K562 (cell line): ENCODE results near the gene TRIP6. TPM values are rescaled to one million over a fixed set of nuclear protein-coding genes. Genes with fewer than 3 reads are reported as not detected.
A peak's percentile ranks its signal among the peaks of the same experiment; 100 is the strongest.

Experiments used
- CBX1 ChIP-seq: sonication (generic); IDR thresholded peaks from 2 replicates; pipeline ENCODE4 v1.6.1; 2016; ENCODE audit warnings: antibody characterized with exemption, low read depth, mild to moderate bottlenecking
- ETV6 ChIP-seq, 3 experiments: fragments of 150-350 bp in 1 of 3; sonication (generic) in 1 of 3; formaldehyde crosslinking in 1 of 3; IDR thresholded peaks; 2 replicates each; pipeline versions ENCODE4 v1.6.1 to v1.8.0; 2014 to 2022; ENCODE audit warnings: borderline replicate concordance in 2 of 3, low read depth in 2 of 3, antibody characterized with exemption in 1 of 3, low read length in 1 of 3, mild to moderate bottlenecking in 1 of 3, missing genetic modification reagents in 1 of 3
- FOXA1 ChIP-seq: fragments of 450-650 bp; IDR thresholded peaks from 2 replicates; pipeline ENCODE4 v1.6.1; 2016; ENCODE audit warnings: mild to moderate bottlenecking, borderline replicate concordance
- FOXP1 ChIP-seq: sonication (generic); formaldehyde crosslinking; IDR thresholded peaks from 2 replicates; pipeline ENCODE4 v1.8.0; 2022; ENCODE audit warnings: mild to moderate bottlenecking, missing genetic modification reagents
- GTF2A2 ChIP-seq: IDR thresholded peaks from 2 replicates; pipeline ENCODE4 v1.6.1; 2016; ENCODE audit warnings: mild to moderate bottlenecking, missing genetic modification characterization, missing compliant biosample characterization
- MIER1 ChIP-seq: fragments of 450-650 bp; IDR thresholded peaks from 2 replicates; pipeline ENCODE4 v1.6.1; 2016; ENCODE audit warnings: antibody characterized with exemption, mild to moderate bottlenecking, low read depth
- NCOA1 ChIP-seq: fragments of 450-650 bp; IDR thresholded peaks from 2 replicates; pipeline ENCODE4 v1.6.1; 2016; ENCODE audit warnings: low read depth
- NFIC ChIP-seq: fragments of 450-650 bp; IDR thresholded peaks from 2 replicates; pipeline ENCODE4 v1.6.1; 2017; ENCODE audit warnings: mild to moderate bottlenecking, inconsistent platforms
- PHTF2 ChIP-seq: fragments of 250-450 bp; sonication (Bioruptor Pico); IDR thresholded peaks from 2 replicates; pipeline ENCODE4 v1.5.0; 2021; ENCODE audit warnings: mild to moderate bottlenecking
- POLR2AphosphoS2 ChIP-seq: IDR thresholded peaks from 2 replicates; pipeline ENCODE4 v1.6.1; 2012; ENCODE audit warnings: low read length, improper control_type of control experiment
- POLR3G ChIP-seq: IDR thresholded peaks from 2 replicates; pipeline ENCODE4 v1.6.1; 2011; ENCODE audit not compliant: insufficient read length, insufficient replicate concordance; ENCODE audit errors: extremely low read depth
- RAD51 ChIP-seq: fragments of 450-650 bp; IDR thresholded peaks from 2 replicates; pipeline ENCODE4 v1.7.1; 2016; ENCODE audit warnings: low read depth, mild to moderate bottlenecking, borderline replicate concordance
- RBBP5 ChIP-seq: fragments of 200-600 bp; sonication (generic); IDR thresholded peaks from 2 replicates; pipeline ENCODE4 v1.6.1; 2012; ENCODE audit warnings: borderline replicate concordance, mild to moderate bottlenecking, low read length, control low read depth, inconsistent platforms; ENCODE audit not compliant: insufficient read depth, poor library complexity, severe bottlenecking
- RFX1 ChIP-seq: fragments of 450-650 bp; IDR thresholded peaks from 2 replicates; pipeline ENCODE4 v1.6.1; 2016; ENCODE audit warnings: mild to moderate bottlenecking, moderate library complexity
- SIRT6 ChIP-seq: IDR thresholded peaks from one replicate; pipeline ENCODE4 v1.6.1; 2012; ENCODE audit warnings: low read depth, mild to moderate bottlenecking, control low read depth, inconsistent platforms, low read length, moderate library complexity
- SMAD4 ChIP-seq: fragments of 250-450 bp; sonication (Bioruptor Pico); conservative IDR thresholded peaks from 2 replicates; pipeline ENCODE4 v1.8.0; 2021; ENCODE audit warnings: inconsistent platforms, mild to moderate bottlenecking, moderate library complexity
- SMARCA4 ChIP-seq: fragments of 450-650 bp; IDR thresholded peaks from 2 replicates; pipeline ENCODE4 v1.6.1; 2016
- SP1 ChIP-seq: sonication (generic); formaldehyde crosslinking; IDR thresholded peaks from 2 replicates; pipeline ENCODE4 v1.8.1; 2022; ENCODE audit warnings: mild to moderate bottlenecking, missing genetic modification reagents
- TCF3 ChIP-seq: sonication (generic); formaldehyde crosslinking; IDR thresholded peaks from 2 replicates; pipeline ENCODE4 v1.4.0; 2020; ENCODE audit warnings: mild to moderate bottlenecking, missing genetic modification reagents
- ZC3H11A ChIP-seq: IDR thresholded peaks from 2 replicates; pipeline ENCODE4 v1.6.1; 2012; ENCODE audit warnings: low read depth, low read length, improper control_type of control experiment
- ZEB2 ChIP-seq: fragments of 450-650 bp; IDR thresholded peaks from 2 replicates; pipeline ENCODE4 v1.6.1; 2016
- ZNF224 ChIP-seq: sonication (generic); formaldehyde crosslinking; IDR thresholded peaks from 2 replicates; pipeline ENCODE4 v1.8.0; 2022; ENCODE audit warnings: mild to moderate bottlenecking, missing genetic modification reagents
- ZSCAN29 ChIP-seq: fragments of 450-650 bp; IDR thresholded peaks from 2 replicates; pipeline ENCODE4 v1.6.1; 2017
- polyA plus RNA-seq, 8 experiments: library from polyadenylated mRNA; depleted of rRNA in 4 of 8; stranded (reverse) in 5 of 8; unstranded in 3 of 8; fragments of >200 nt; fragmentation: Nextera tagmentation in 2 of 8; fragmentation: Illumina TruSeq in 1 of 8; extraction: Ambion mirVana in 2 of 8; extraction: Trizol in 1 of 8; gene quantifications; 2 replicates each; pipeline versions ENCODE4 v1.2.1 to v1.2.3, GENCODE V29; 2011 to 2014; ENCODE audit warnings: inconsistent platforms in 1 of 8, missing spikeins in 1 of 8
- total RNA-seq, 7 experiments: library from RNA; depleted of rRNA in 6 of 7; stranded (reverse); fragments of >200 nt in 6 of 7; fragmentation: Illumina TruSeq in 2 of 7; extraction: Trizol in 2 of 7; gene quantifications; 2 replicates each; pipeline versions ENCODE4 v1.2.1 to v1.2.3, GENCODE V29; 2011 to 2021; ENCODE audit warnings: low replicate concordance in 1 of 7
- TF ChIP-seq, protein P1 (sequence below): sonication (generic); formaldehyde crosslinking; IDR thresholded peaks from 2 replicates; pipeline ENCODE4 v1.8.0; 2022; ENCODE audit warnings: missing genetic modification reagents, mild to moderate bottlenecking, borderline replicate concordance
- TF ChIP-seq, protein P2 (sequence below): sonication (generic); formaldehyde crosslinking; IDR thresholded peaks from 2 replicates; pipeline ENCODE4 v1.8.0; 2022; ENCODE audit warnings: missing genetic modification reagents, mild to moderate bottlenecking, borderline replicate concordance
- TF ChIP-seq, protein P3 (sequence below), 2 experiments: fragments of 200-800 bp in 1 of 2; sonication (Bioruptor generic) in 1 of 2; sonication (generic) in 1 of 2; formaldehyde crosslinking in 1 of 2; IDR thresholded peaks in 1 of 2; conservative IDR thresholded peaks in 1 of 2; 2 replicates each; pipeline versions ENCODE4 v1.5.0 to v1.6.1; 2016 to 2020; ENCODE audit warnings: missing compliant biosample characterization in 1 of 2, missing genetic modification characterization in 1 of 2, missing genetic modification reagents in 1 of 2

Gene TRIP6
- total and polyA plus RNA-seq, 9 of the 15 experiments (the other 6 are each of a cell fraction or from before 2014, with no cell fraction given) = 5.9 to 141 (median 54.0) TPM

DNA sequence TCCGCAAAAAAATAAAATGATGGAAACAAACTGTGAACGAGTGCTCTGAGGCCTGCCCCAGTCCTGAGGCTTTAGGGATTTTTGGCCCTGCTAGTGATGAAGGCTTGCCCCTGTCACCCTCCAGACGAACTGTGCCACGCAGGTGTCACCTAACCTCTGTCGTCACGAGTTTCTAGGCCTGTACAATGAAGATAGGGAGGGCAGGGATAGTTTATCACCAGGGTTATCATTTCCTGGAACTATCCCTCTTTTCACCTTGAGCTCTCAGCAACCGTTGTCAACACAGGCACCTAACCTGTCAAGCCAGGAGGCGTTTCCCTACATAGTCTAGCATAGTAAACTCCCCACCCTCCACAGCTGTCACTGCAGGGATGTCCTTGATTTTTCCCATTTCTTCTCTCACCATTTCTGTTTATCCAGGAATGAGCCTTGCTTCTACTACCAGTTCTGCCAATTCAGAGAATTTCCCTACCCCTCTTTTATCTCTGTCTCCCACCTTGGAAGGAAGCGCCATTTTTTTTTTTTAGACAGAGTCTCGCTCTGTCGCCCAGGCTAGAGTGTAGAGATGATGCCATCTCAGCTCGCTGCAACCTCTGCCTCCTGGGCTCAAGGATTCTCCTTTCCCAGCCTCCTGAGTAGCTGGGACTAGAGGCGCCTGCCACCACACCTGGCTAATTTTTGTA, 30.7 kb downstream of the TRIP6 start (continued):
- TF ChIP-seq RFX1 (no peak), SP1 (CRISPR knock-in tag) (no peak), NCOA1 (no peak; the same call in 1 of the 2 replicates), MIER1 (no peak), ZEB2 (peak; percentile 69; the same call in 1 of the 2 replicates), POLR2AphosphoS2 (no peak), RAD51 (no peak), POLR3G (no peak), PHTF2 (CRISPR knock-in tag) (no peak), RBBP5 (no peak), GTF2A2 (tag) (no peak), SMARCA4 (peak; percentile 80), ZC3H11A (no peak), ZSCAN29 (no peak), SIRT6 (no peak), SMAD4 (CRISPR knock-in tag) (0 out of 2 replicates have a peak, but pooled peaks have one; percentile 5), FOXP1 (no peak), NFIC (peak; percentile 57), ETV6 (IDR thresholded peaks at IDR 0.05; ENCODE audit: borderline replicate concordance in 1 of 2, low read depth in 2 of 2, low read length in 1 of 2) (no peak), ETV6 (CRISPR knock-in tag; IDR thresholded peaks at IDR 0.05; ENCODE audit: borderline replicate concordance) (no peak), TCF3 (CRISPR knock-in tag) (peak; percentile 79), CBX1 (no peak), FOXA1 (no peak), ZNF224 (CRISPR knock-in tag) (no peak)
- TF ChIP-seq, protein P1, sequence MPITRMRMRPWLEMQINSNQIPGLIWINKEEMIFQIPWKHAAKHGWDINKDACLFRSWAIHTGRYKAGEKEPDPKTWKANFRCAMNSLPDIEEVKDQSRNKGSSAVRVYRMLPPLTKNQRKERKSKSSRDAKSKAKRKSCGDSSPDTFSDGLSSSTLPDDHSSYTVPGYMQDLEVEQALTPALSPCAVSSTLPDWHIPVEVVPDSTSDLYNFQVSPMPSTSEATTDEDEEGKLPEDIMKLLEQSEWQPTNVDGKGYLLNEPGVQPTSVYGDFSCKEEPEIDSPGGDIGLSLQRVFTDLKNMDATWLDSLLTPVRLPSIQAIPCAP (CRISPR knock-in tag) = no peak
- TF ChIP-seq, protein P2, sequence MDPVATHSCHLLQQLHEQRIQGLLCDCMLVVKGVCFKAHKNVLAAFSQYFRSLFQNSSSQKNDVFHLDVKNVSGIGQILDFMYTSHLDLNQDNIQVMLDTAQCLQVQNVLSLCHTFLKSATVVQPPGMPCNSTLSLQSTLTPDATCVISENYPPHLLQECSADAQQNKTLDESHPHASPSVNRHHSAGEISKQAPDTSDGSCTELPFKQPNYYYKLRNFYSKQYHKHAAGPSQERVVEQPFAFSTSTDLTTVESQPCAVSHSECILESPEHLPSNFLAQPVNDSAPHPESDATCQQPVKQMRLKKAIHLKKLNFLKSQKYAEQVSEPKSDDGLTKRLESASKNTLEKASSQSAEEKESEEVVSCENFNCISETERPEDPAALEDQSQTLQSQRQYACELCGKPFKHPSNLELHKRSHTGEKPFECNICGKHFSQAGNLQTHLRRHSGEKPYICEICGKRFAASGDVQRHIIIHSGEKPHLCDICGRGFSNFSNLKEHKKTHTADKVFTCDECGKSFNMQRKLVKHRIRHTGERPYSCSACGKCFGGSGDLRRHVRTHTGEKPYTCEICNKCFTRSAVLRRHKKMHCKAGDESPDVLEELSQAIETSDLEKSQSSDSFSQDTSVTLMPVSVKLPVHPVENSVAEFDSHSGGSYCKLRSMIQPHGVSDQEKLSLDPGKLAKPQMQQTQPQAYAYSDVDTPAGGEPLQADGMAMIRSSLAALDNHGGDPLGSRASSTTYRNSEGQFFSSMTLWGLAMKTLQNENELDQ (CRISPR knock-in tag) = no peak
- TF ChIP-seq, protein P3, sequence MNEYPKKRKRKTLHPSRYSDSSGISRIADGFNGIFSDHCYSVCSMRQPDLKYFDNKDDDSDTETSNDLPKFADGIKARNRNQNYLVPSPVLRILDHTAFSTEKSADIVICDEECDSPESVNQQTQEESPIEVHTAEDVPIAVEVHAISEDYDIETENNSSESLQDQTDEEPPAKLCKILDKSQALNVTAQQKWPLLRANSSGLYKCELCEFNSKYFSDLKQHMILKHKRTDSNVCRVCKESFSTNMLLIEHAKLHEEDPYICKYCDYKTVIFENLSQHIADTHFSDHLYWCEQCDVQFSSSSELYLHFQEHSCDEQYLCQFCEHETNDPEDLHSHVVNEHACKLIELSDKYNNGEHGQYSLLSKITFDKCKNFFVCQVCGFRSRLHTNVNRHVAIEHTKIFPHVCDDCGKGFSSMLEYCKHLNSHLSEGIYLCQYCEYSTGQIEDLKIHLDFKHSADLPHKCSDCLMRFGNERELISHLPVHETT (CRISPR knock-in tag; conservative IDR thresholded peaks at IDR 0.05 in 1 of 2, IDR thresholded peaks at IDR 0.05 in 1 of 2) = no peak
